ENCODE data around the gene CHD2.

DNA sequence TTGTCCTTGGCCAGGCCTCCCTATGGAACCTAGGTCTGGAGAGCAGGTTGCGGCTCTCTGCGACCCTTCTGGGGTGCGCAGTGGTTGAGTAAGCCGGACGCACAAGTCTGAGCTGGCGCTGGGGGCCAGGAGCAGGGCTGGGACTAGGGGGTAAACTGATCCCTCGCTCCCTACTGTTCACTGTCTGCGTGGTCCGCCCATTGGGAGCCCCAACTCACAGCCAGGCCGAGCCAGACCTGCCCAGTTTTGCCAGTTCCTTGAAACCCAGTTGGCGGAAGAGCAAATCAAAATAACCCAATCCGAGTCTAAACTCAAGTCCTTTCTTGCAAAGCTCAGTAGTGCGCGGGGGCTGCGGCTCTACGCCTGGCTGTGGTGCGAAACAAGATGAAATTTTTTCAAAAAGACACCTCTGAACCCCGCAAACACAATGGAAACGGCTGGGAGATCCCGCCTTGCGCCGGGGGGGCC is 171.4 kb downstream of the CHD2 start:
- TF ChIP-seq, protein P1, sequence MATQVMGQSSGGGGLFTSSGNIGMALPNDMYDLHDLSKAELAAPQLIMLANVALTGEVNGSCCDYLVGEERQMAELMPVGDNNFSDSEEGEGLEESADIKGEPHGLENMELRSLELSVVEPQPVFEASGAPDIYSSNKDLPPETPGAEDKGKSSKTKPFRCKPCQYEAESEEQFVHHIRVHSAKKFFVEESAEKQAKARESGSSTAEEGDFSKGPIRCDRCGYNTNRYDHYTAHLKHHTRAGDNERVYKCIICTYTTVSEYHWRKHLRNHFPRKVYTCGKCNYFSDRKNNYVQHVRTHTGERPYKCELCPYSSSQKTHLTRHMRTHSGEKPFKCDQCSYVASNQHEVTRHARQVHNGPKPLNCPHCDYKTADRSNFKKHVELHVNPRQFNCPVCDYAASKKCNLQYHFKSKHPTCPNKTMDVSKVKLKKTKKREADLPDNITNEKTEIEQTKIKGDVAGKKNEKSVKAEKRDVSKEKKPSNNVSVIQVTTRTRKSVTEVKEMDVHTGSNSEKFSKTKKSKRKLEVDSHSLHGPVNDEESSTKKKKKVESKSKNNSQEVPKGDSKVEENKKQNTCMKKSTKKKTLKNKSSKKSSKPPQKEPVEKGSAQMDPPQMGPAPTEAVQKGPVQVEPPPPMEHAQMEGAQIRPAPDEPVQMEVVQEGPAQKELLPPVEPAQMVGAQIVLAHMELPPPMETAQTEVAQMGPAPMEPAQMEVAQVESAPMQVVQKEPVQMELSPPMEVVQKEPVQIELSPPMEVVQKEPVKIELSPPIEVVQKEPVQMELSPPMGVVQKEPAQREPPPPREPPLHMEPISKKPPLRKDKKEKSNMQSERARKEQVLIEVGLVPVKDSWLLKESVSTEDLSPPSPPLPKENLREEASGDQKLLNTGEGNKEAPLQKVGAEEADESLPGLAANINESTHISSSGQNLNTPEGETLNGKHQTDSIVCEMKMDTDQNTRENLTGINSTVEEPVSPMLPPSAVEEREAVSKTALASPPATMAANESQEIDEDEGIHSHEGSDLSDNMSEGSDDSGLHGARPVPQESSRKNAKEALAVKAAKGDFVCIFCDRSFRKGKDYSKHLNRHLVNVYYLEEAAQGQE (IDR thresholded peaks at IDR 0.05; ENCODE audit: insufficient read depth in 1 of 2, low read depth in 2 of 2, low read length in 2 of 2): no peak
- no peak for TF ChIP-seq POLR2AphosphoS5 (IDR thresholded peaks at IDR 0.05; ENCODE audit: low read depth, low read length)
- TF ChIP-seq TAF1 (IDR thresholded peaks at IDR 0.05; ENCODE audit: borderline replicate concordance, insufficient read depth, low read length): no peak
- no peak for TF ChIP-seq SIN3A (IDR thresholded peaks at IDR 0.05; ENCODE audit: borderline replicate concordance, insufficient read depth, low read length)

Data from PFSK-1 (cell line).